Measurements from ENCODE around the gene TMEM132D. TPM values are rescaled to one million over a fixed set of nuclear protein-coding genes. Genes with fewer than 3 reads are reported as not detected.
"Not testable (repeated sequence)": the region's sequence is repeated elsewhere in the genome, so short reads cannot be mapped to it uniquely, and the experiment has no call there.

Gene TMEM132D
- total RNA-seq, 1 donor from 2014 or later = 15.2 TPM

DNA sequence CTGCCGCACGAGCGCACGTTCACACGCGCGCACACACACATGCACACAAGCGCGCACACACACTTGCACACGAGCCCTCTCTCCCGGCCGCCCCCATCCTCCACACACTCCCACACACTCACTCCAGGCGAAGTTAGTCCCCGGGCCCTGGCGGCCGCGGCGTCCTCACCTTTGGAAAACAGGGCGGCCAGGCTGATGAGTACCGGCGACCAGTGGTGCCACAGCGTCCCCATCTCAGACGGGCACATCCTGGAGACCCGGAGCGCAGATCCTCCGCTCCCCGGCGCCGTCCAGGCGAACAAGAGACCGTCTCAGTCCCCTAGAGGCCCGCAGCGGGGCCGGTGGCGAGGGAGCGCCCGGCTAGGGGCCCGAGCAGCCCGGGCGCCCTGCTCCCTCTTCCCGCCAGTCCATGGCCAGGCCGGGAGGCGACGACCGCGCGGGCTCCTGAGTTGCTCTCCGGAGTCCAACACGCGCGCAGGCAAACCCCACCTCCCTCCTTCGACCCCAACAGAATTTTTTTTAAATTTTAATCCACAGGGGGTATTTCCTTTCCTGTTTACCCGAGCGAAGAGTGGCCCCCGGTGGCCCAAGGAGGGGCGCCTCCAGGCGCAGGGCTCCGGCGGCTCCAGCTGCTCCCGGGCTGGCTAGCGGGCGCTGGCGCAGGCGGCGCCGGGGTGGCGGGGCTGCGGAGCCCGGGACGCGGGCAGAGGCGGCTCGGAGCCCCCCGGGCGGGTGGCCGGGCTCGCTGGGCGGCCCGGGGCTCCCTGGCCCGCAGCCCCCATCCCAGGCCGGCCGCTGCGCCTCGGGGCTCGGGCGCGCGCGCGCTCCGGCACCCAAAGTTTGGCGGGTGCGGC is 506 bp downstream of the TMEM132D start:
- no peak for DNase-seq (ENCODE audit: extremely low spot score, unreplicated experiment)
- Mint-ChIP-seq H3K4me3 (ENCODE audit: unreplicated experiment) (peak overlapping the region; percentile 88), H3K9me3 (ENCODE audit: unreplicated experiment) (no peaks in the 10 kb centered on the region), H3K27me3 (ENCODE audit: unreplicated experiment) (peaks cover 8% of the 10 kb centered on the region), H3K27ac (ENCODE audit: unreplicated experiment) (peak overlapping the region; percentile 51), H3K4me1 (ENCODE audit: unreplicated experiment) (peaks cover 37% of the 10 kb centered on the region), H3K36me3 (ENCODE audit: unreplicated experiment) (no peaks in the 10 kb centered on the region)
- TF ChIP-seq, protein P1, sequence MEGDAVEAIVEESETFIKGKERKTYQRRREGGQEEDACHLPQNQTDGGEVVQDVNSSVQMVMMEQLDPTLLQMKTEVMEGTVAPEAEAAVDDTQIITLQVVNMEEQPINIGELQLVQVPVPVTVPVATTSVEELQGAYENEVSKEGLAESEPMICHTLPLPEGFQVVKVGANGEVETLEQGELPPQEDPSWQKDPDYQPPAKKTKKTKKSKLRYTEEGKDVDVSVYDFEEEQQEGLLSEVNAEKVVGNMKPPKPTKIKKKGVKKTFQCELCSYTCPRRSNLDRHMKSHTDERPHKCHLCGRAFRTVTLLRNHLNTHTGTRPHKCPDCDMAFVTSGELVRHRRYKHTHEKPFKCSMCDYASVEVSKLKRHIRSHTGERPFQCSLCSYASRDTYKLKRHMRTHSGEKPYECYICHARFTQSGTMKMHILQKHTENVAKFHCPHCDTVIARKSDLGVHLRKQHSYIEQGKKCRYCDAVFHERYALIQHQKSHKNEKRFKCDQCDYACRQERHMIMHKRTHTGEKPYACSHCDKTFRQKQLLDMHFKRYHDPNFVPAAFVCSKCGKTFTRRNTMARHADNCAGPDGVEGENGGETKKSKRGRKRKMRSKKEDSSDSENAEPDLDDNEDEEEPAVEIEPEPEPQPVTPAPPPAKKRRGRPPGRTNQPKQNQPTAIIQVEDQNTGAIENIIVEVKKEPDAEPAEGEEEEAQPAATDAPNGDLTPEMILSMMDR (IDR thresholded peaks at IDR 0.05) = peak; percentile 8

DNA sequence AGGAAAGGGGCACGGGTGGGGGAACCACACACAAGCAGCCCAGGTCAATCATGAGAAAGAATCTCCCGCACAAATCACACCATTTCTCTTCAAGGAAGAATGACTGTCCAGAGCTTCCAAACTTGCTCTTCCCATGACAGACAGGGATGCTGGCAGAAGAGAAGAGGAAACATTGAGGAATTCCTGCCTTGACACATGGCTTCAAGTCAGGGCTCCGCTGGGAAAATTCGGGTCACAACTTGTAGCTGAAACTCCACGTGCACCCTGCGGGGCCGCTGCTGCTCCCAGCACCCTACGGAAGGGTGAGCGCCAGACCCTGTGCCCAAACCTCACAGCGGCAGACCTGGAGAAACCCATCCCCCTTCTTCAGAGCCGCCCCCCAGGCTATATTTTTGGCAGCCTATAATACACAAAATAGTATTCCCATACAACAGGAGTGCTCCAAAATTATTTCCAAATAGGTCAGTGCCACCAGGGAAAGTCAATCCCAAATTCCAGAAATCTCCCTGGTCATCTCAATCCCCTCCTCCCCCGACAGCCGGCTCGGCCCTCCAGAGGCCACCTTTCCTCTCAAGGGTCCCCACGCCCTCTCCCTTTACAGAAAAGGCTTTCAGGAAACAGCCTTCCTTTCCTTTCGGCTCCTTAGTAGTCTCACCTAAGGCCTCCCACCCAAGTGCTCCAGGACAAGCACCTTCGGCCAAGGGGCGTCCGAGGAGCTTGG is 1.3 kb downstream of the TMEM132D start:
- peak overlapping the region; percentile 51 for H3K27ac Mint-ChIP-seq (ENCODE audit: unreplicated experiment)
- H3K36me3 Mint-ChIP-seq (ENCODE audit: unreplicated experiment) = no peaks in the 10 kb centered on the region
- TF ChIP-seq, protein P1 (IDR thresholded peaks at IDR 0.05) = no peak
- no peak for DNase-seq (ENCODE audit: extremely low spot score, unreplicated experiment)
- peaks cover 8% of the 10 kb centered on the region for H3K27me3 Mint-ChIP-seq (ENCODE audit: unreplicated experiment)
- H3K4me3 Mint-ChIP-seq (ENCODE audit: unreplicated experiment) = peak overlapping the region; percentile 88
- H3K9me3 Mint-ChIP-seq (ENCODE audit: unreplicated experiment) = no peaks in the 10 kb centered on the region
- H3K4me1 Mint-ChIP-seq (ENCODE audit: unreplicated experiment) = peaks cover 37% of the 10 kb centered on the region

DNA sequence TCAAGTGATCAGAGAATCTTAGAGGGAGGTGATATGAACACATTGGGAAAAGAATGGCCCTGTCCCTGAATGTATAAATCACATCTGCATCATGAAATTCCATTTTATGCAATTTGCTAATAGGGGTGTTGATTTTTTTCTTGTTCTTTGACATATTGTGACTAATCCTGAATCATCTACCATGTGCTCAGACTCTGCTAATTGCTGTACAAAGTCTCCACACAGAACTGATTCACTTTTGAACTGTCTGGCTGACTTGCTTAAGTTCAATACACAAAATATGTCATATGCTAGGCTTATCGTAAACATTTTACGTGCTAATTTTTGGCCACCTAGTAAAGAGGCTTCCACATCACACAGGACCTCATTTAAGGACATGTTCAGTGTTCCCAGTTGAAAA is 2.6 kb downstream of the TMEM132D start:
- Mint-ChIP-seq H3K27ac (ENCODE audit: unreplicated experiment) (no peak overlapping the region), H3K9me3 (ENCODE audit: unreplicated experiment) (peaks cover 4% of the 10 kb centered on the region), H3K27me3 (ENCODE audit: unreplicated experiment) (peaks cover 8% of the 10 kb centered on the region), H3K4me1 (ENCODE audit: unreplicated experiment) (peaks cover 37% of the 10 kb centered on the region), H3K36me3 (ENCODE audit: unreplicated experiment) (peaks cover 2% of the 10 kb centered on the region), H3K4me3 (ENCODE audit: unreplicated experiment) (peak overlapping the region; percentile 88)
- DNase-seq (ENCODE audit: extremely low spot score, unreplicated experiment) = no peak
- TF ChIP-seq, protein P1 (IDR thresholded peaks at IDR 0.05) = no peak

DNA sequence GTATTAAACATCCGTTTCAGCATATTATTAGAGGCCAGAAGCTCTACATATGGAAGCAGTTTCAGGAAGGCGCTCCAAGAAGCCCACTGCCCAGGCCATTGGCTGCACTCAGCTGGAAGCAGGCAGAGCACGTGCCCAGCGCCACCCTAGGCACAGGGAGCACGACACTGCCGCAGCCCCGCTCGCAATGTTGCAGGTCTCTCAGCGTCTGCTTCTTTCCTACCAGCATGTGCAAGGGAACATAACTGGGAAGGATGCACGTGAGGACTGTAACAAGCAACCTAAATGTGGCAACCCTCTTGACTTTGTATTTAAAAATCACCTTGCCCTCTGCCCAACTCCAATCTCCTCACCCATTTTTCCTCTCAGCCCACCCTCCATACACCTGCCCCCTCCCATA is 3.5 kb downstream of the TMEM132D start:
- Mint-ChIP-seq H3K4me1 (ENCODE audit: unreplicated experiment) (peaks cover 37% of the 10 kb centered on the region), H3K27me3 (ENCODE audit: unreplicated experiment) (peaks cover 6% of the 10 kb centered on the region), H3K27ac (ENCODE audit: unreplicated experiment) (no peak overlapping the region), H3K36me3 (ENCODE audit: unreplicated experiment) (peaks cover 5% of the 10 kb centered on the region), H3K4me3 (ENCODE audit: unreplicated experiment) (no peak overlapping the region), H3K9me3 (ENCODE audit: unreplicated experiment) (peaks cover 4% of the 10 kb centered on the region)
- DNase-seq (ENCODE audit: extremely low spot score, unreplicated experiment) = no peak
- TF ChIP-seq, protein P1 (IDR thresholded peaks at IDR 0.05) = no peak

DNA sequence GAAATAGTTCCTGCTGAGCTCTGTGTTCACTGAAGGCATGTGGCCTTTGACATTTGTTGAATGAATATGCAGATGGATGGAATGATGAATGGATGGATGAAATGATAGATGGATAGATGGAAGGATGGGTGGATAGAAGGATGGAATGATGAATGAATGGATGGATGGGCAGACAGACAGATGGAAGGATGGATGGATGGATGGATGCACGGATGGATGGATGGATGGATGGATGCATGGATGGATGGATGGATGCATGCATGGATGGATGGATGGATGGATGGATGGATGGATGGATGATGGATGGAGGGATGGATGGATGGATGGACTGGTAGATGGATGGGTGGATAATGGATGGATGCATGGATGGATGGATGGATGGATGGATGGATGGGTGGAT is 4.8 kb downstream of the TMEM132D start:
- H3K4me1 Mint-ChIP-seq (ENCODE audit: unreplicated experiment) = peaks cover 32% of the 10 kb centered on the region
- not testable (repeated sequence) for H3K27ac Mint-ChIP-seq (ENCODE audit: unreplicated experiment); H3K27me3 Mint-ChIP-seq (ENCODE audit: unreplicated experiment); H3K4me3 Mint-ChIP-seq (ENCODE audit: unreplicated experiment); H3K9me3 Mint-ChIP-seq (ENCODE audit: unreplicated experiment); DNase-seq (ENCODE audit: extremely low spot score, unreplicated experiment); H3K36me3 Mint-ChIP-seq (ENCODE audit: unreplicated experiment)
